Gastrocnemius medialis (tissue), 4 donors: ENCODE measurements around the gene CEP112. TPM values are rescaled to one million over a fixed set of nuclear protein-coding genes. Genes with fewer than 3 reads are reported as not detected.

Experiments used
- ATAC-seq, 2 donors: fragments of 150-250 bp; one replicate each; pipeline ENCODE4 v1.9.1; 2016
- DNase-seq, 2 donors: peaks; one replicate each; pipeline ENCODE4 v3.0.0-alpha.2; 2019
- H3K27ac ChIP-seq, 4 donors: fragments of 200-600 bp; sonication (generic); 1 replicate in 1 of 4; 2 replicates in 3 of 4; pipeline ENCODE4 v1.5.1; 2016 to 2018; ENCODE audit warnings: mild to moderate bottlenecking in 2 of 4, moderate library complexity in 1 of 4
- H3K27me3 ChIP-seq, 3 donors: fragments of 200-600 bp; sonication (generic) in 2 of 3; 1 replicate in 1 of 3; 2 replicates in 2 of 3; pipeline versions ENCODE4 v1.5.1 to v1.6.0; 2016 to 2019; ENCODE audit warnings: mild to moderate bottlenecking in 1 of 3, moderate library complexity in 1 of 3
- H3K36me3 ChIP-seq, 2 donors: fragments of 200-600 bp; sonication (generic) in 1 of 2; one replicate each; pipeline ENCODE4 v1.5.1; 2017 to 2018
- H3K4me1 ChIP-seq, 2 donors: fragments of 200-600 bp; sonication (generic) in 1 of 2; one replicate each; pipeline ENCODE4 v1.5.1; 2016 to 2017; ENCODE audit warnings: mild to moderate bottlenecking in 2 of 2
- H3K4me3 ChIP-seq, 4 donors: fragments of 200-600 bp; sonication (generic) in 3 of 4; 1 replicate in 1 of 4; 2 replicates in 3 of 4; pipeline ENCODE4 v1.5.1; 2016 to 2019; ENCODE audit warnings: mild to moderate bottlenecking in 2 of 4
- H3K9me3 ChIP-seq, 3 donors: fragments of 200-600 bp; sonication (generic) in 2 of 3; 1 replicate in 1 of 3; 2 replicates in 2 of 3; pipeline ENCODE4 v1.5.1; 2016 to 2019
- POLR2A ChIP-seq, 2 donors: fragments of 450-650 bp; IDR thresholded peaks; one replicate each; pipeline ENCODE4 v1.6.1; 2017; ENCODE audit warnings: antibody characterized with exemption in 2 of 2, mild to moderate bottlenecking in 2 of 2, moderate library complexity in 2 of 2
- in situ Hi-C, 4 donors: fragments of 200-750 bp; cut with MboI; loops; one replicate each; pipeline versions ENCODE4 v1.15.0 to v1.8.0; 2017; ENCODE audit warnings: low sequenced_read_pairs in 4 of 4
- intact Hi-C: fragments of 100-400 bp; cut with DNase I; formaldehyde crosslinking; loops from one replicate; pipeline ENCODE4 v1.15.1; 2023; ENCODE audit warnings: low total_unique reads
- total RNA-seq, 4 donors: library from RNA; depleted of rRNA; stranded (reverse); fragments of >200 nt; gene quantifications; one replicate each; pipeline versions ENCODE4 v1.1.0 to v1.2.3, GENCODE V29; 2016
- TF ChIP-seq, protein P1 (sequence below), 5 experiments: fragments of 450-650 bp in 3 of 5; fragments of 200-600 bp in 2 of 5; sonication (generic) in 2 of 5; IDR thresholded peaks in 4 of 5; conservative IDR thresholded peaks in 1 of 5; 1 replicate in 4 of 5; 2 replicates in 1 of 5; pipeline ENCODE4 v1.5.1; 2016 to 2019; ENCODE audit warnings: antibody characterized with exemption in 5 of 5, mild to moderate bottlenecking in 3 of 5, moderate library complexity in 3 of 5

CEP112 gene
- total RNA-seq, 4 donors from 2014 or later = 6.1 to 8.7 (median 7.1) TPM

DNA sequence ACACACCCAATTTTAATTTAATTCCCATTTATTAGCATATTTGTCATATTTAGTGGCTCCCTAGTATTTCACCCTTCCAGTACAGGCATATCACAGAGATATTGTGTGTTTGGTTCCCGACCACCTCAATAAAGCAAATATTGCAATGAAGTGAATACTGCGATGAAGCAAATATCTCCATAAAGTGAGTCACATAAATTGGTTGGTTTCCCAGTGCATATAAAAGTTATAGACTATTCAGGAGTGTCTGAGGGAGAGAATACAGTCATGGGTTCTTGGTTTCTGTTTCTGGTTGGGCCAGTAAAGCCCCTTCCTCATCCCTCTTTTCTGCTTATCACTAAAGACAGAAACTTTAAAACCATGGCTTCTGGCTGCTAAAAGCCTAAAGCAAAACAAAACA is 335.1 kb downstream of the CEP112 start:
- no peaks in the 10 kb centered on the region for H3K27me3 ChIP-seq
- H3K9me3 ChIP-seq = no peaks in the 10 kb centered on the region
- H3K36me3 ChIP-seq = no peaks in the 10 kb centered on the region
- intact Hi-C loops = no loop called here
- in situ Hi-C loops = no loop called here
- ATAC-seq (no peak), DNase-seq (no peak)
- no peaks in the 10 kb centered on the region for H3K4me1 ChIP-seq
- no peak overlapping the region for H3K27ac ChIP-seq
- H3K4me3 ChIP-seq = no peak overlapping the region
- TF ChIP-seq, protein P1, sequence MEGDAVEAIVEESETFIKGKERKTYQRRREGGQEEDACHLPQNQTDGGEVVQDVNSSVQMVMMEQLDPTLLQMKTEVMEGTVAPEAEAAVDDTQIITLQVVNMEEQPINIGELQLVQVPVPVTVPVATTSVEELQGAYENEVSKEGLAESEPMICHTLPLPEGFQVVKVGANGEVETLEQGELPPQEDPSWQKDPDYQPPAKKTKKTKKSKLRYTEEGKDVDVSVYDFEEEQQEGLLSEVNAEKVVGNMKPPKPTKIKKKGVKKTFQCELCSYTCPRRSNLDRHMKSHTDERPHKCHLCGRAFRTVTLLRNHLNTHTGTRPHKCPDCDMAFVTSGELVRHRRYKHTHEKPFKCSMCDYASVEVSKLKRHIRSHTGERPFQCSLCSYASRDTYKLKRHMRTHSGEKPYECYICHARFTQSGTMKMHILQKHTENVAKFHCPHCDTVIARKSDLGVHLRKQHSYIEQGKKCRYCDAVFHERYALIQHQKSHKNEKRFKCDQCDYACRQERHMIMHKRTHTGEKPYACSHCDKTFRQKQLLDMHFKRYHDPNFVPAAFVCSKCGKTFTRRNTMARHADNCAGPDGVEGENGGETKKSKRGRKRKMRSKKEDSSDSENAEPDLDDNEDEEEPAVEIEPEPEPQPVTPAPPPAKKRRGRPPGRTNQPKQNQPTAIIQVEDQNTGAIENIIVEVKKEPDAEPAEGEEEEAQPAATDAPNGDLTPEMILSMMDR (IDR thresholded peaks at IDR 0.05 in 4 of 5, conservative IDR thresholded peaks at IDR 0.05 in 1 of 5) = no peak
- TF ChIP-seq POLR2A (IDR thresholded peaks at IDR 0.05) = no peak

DNA sequence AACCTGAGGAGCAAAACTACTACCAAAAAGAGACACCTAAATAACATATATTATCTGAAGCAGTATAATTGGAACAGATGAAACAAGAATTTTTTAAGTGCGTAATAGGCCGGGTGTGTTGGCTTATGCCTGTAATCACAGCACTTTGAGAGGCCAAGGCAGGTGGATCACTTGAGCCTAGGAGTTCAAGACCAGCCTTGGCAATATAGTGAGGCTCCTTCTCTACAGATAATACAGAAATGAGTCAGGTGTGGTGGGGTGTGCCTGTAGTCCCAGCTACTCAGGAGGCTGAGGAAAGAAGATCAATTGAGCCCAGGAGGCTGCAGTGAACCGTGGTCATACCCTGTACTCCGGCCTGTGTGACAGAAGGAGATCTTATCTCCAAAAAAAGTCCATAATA is 336.3 kb downstream of the CEP112 start:
- in situ Hi-C loops = no loop called here
- Histone ChIP-seq H3K4me3 (no peak overlapping the region), H3K36me3 (no peaks in the 10 kb centered on the region), H3K27ac (no peak overlapping the region), H3K9me3 (no peaks in the 10 kb centered on the region), H3K4me1 (no peaks in the 10 kb centered on the region), H3K27me3 (no peaks in the 10 kb centered on the region)
- DNase-seq (no peak), ATAC-seq (no peak)
- intact Hi-C loops = no loop called here
- no peak for TF ChIP-seq POLR2A (IDR thresholded peaks at IDR 0.05)
- TF ChIP-seq, protein P1 (IDR thresholded peaks at IDR 0.05 in 4 of 5, conservative IDR thresholded peaks at IDR 0.05 in 1 of 5) = no peak

DNA sequence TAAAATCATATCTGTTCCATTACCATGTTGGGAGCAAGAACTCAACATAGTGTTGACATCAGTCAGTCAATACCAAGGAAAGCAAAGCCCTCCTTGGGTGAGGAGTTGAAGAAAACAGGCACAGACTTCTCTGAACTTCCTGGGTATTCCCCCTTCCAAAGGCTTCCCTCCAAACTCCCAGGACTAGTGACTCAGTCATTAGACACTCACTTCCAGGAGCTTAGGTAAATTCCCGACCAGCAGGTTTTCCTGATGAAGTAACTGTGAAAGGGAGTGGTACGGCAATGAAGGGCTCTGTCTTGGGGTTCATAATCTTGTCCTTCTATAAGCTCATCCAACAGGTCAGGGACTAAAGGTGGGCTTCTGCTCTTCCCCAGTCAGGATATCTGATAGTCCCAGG is 336.7 kb downstream of the CEP112 start:
- H3K9me3 ChIP-seq = no peaks in the 10 kb centered on the region
- no peaks in the 10 kb centered on the region for H3K36me3 ChIP-seq
- ATAC-seq (no peak), DNase-seq (no peak)
- intact Hi-C loops (no loop called here), in situ Hi-C loops (no loop called here)
- no peak overlapping the region for H3K4me3 ChIP-seq
- H3K27me3 ChIP-seq = no peaks in the 10 kb centered on the region
- no peak overlapping the region for H3K27ac ChIP-seq
- H3K4me1 ChIP-seq = no peaks in the 10 kb centered on the region
- TF ChIP-seq POLR2A (IDR thresholded peaks at IDR 0.05) = no peak
- TF ChIP-seq, protein P1 (IDR thresholded peaks at IDR 0.05 in 4 of 5, conservative IDR thresholded peaks at IDR 0.05 in 1 of 5) = no peak

DNA sequence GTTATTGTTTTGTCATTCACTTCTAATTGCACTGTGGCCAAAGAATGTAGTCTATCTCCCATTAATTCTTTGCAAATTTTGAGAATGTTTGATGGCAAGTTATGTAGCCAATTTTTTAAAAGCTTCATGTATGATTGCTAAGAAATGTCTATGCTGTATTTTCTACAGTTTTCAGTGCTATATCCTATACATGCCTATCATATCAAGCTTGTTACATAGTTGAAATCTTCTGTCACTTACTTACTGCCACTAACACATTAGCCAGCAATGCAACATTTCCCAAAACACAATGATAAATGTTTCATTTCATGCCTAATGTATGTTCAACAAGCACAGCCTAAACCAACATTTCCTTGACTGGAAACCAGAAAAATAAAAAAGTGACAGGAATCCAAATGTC is 338.1 kb downstream of the CEP112 start:
- no peak for DNase-seq
- intact Hi-C loops = no loop called here

DNA sequence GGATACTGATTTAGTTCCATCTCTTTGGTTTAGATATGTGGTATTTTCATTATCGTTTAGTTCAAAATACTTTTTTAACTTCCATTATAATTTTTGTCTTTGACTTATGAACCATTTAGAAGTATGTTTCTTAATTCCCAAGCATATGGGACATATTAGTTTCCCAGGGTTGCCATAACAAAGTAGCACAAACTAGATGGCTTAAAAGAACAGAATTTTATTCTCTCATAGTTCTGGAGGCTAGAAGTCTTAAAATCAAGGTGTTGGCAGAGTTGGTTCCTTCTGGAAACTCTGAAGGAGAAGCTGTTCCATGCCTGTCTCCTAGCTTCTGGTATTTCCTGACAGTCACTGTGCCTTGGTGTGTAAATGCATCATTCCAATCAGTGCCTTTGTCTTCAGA is 339.0 kb downstream of the CEP112 start:
- TF ChIP-seq, protein P1 (IDR thresholded peaks at IDR 0.05 in 4 of 5, conservative IDR thresholded peaks at IDR 0.05 in 1 of 5) = no peak
- TF ChIP-seq POLR2A (IDR thresholded peaks at IDR 0.05) = no peak

More for the DNA sequence above, 338.1 kb downstream of the CEP112 start:
- no peaks in the 10 kb centered on the region for H3K9me3 ChIP-seq
- no peak for TF ChIP-seq POLR2A (IDR thresholded peaks at IDR 0.05)
- TF ChIP-seq, protein P1 (IDR thresholded peaks at IDR 0.05 in 4 of 5, conservative IDR thresholded peaks at IDR 0.05 in 1 of 5) = no peak
- no peaks in the 10 kb centered on the region for H3K27me3 ChIP-seq
- no peak overlapping the region for H3K27ac ChIP-seq
- in situ Hi-C loops = no loop called here
- no peaks in the 10 kb centered on the region for H3K4me1 ChIP-seq
- ATAC-seq = no peak
- no peaks in the 10 kb centered on the region for H3K36me3 ChIP-seq
- no peak overlapping the region for H3K4me3 ChIP-seq

More for the DNA sequence above, 339.0 kb downstream of the CEP112 start:
- Histone ChIP-seq H3K4me3 (no peak overlapping the region), H3K36me3 (no peaks in the 10 kb centered on the region), H3K9me3 (no peaks in the 10 kb centered on the region), H3K4me1 (no peaks in the 10 kb centered on the region), H3K27me3 (no peaks in the 10 kb centered on the region), H3K27ac (no peak overlapping the region)
- DNase-seq = no peak
- in situ Hi-C loops (no loop called here), intact Hi-C loops (no loop called here)
- ATAC-seq = no peak
